Stimulated activated CD8-positive, alpha-beta memory T cell treated with anti-CD3 and anti-CD28 coated beads, Interleukin-7, amount 100 ng/mL, for 24 hours (primary cell): ENCODE data around the gene LHPP.

ENCODE experiments used
- DNase-seq: peaks from one replicate; pipeline ENCODE4 v3.0.0-alpha.2; 2020; ENCODE audit warnings: low read depth

Gene LHPP

DNA sequence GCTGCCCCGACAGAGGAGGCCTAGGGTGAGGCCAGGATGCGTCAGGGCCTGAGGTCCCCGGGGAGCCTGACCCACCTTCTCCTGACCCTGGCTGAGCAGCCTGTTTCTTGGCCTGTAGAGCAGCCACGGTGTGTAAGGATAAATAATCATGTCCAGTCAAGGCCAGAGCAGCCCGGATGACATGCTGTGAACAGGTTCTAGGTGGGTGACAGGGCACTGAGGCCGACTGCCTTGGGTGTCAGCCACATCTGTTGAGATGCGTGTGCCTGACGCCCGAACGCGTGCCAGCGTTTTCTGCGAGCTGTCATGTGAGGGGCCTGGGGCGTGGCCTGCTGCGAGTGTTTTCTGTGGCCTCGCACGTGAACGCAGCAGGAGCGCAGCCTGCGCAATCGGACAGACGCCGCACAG lies 164.2 kb downstream of the LHPP start:
- no peak for DNase-seq

DNA sequence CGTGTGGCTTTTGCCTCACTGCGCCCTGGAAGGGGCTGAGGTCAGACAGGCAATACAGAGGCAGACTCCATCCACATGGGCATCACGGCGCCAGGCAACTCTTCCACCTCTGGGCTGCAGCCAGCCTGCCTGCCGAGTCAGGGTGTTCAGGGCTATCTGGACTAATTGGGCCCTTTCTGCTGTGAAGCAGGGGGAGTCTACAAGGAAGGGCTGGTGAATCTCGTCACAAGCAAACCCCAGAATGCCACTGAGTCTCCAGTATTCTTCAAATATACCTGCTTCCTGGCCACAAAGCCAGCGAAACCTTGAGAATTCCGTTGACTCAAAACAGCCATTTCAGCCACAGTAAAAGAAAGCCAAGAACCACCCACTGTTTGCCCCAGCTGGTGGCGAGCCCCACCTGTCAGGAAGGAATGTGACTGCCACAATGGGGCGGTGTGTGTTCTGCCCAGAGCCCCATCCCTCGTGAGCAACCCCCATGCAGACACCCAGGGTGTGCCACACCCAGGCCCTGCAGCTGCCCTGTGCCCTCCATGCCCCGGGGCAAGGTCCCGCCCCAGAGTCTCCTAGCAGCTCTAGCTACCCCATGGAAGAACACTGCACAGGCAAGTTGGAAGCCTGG lies 165.2 kb downstream of the LHPP start:
- no peak for DNase-seq

DNA sequence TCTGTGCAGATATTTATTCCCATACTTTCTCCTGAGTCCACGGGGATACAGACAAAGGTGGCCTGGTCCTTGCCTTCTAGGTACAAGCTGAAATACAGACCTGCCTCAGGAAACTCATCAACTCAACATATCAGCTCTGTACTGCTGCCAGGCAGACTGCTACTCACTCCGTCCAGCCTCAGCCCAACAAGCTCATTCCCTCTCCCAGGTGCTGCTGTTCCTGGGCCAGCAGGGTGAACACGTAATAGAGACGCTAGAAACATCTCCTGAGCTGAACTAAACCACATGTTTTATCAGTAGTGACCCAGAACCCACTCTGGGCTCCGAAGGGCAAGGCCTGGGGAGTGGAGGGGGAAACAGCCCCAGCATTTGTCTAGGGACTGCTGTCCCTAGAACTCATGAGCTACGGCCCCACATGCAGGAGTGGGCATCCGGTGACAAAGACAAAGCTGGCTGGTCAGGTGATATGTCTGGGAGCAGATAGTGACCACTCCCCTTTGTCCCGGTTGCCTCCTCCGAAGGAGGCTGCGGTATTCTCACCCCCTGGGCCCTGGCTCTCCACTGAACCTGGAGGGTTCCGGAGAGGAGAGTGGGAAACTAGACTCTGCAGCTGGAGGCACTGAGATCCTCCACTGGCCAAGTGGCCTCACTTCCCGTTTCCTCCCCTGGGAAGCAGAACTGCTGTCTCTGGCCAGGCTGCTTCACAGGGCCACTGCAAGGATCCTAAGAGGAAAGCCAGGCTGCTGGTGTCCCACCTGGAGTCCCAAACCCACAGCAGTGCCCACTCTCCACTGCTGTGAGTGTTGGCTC lies 166.4 kb downstream of the LHPP start:
- DNase-seq: no peak

GRCh38 chr10:124628676-124629021 lies 167.0 kb downstream of the LHPP start:
- DNase-seq: no peak

DNA sequence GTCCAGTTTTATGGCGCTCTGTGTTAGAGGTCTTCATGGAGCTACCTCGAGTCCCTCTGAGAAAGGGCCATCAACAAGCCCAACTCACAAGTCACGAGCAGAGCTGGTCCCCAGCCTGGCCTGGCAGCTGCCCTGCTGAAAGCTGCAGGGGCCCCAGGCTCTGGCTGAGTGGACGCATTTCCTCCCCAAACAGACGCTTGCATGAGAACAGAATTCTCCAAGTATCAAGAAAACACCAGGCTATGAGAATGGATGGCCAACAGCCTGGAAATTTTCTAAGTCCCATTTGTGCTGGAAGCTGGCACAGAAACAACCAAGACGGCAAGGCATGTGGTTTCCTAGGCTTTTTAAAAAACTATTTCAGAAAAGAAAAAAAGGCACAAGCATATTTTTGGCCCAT lies 167.8 kb downstream of the LHPP start:
- no peak for DNase-seq

DNA sequence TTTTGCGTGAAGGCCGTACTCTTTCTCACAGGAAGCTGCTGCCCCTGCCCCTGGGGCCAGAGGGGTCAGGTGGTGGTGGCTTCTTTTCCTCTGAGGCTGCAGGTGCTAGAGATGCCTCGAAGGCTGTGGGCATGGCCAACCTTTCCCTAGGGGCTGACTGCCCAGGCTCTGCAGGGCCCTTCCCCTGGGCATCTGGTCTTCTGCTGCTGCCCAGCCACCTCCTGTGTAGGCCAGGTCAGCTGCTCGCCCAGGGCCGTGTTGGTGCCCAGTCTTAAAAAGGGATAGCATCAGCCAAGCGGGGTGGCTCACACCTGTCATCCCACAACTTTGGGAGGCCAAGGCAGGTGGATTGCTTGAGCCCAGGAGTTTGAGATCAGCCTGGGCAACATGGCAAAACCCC lies 168.2 kb downstream of the LHPP start:
- DNase-seq: no peak

- no peak for DNase-seq
Observed at GRCh38 chr10:124630551-124630950, 168.9 kb downstream of the LHPP start.

- no peak for DNase-seq
Observed at GRCh38 chr10:124632064-124632531, 170.5 kb downstream of the LHPP start.

GRCh38 chr10:124632566-124632965 lies 170.9 kb downstream of the LHPP start:
- no peak for DNase-seq

DNA sequence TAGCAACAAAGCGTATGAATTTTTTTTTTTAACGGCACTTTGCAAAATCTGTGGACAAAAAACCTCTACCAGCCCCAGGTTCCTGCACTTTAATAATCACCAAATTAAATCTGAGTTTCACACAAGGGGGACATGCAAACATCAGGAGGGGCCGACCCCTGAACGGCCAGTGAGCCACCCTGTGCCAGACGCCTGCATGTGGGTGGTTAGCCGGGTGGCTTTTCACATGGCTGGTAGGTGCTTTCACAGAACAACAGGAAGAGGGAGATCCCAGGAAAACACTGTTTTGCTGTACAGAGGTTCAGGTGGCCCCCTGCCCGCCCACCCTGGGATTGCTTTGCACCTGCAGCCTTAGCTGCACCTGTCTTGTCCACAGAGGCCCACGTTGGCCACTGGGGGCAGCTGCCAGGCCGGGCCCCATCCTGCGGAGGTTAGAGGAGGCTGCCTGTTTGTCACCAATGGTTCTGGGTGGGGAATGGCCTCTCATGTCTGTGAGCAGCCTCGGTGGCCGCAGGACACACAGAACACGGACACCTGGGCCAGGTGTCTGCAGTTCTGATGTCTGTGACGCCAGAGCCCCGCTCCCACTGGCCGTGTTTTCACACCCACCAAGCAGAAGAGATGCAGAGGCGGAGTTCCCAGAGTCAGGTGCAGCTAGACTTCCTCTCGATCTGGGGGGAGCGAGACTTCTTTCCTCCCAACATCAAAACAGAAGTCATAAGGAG lies 174.8 kb downstream of the LHPP start:
- DNase-seq: no peak

DNA sequence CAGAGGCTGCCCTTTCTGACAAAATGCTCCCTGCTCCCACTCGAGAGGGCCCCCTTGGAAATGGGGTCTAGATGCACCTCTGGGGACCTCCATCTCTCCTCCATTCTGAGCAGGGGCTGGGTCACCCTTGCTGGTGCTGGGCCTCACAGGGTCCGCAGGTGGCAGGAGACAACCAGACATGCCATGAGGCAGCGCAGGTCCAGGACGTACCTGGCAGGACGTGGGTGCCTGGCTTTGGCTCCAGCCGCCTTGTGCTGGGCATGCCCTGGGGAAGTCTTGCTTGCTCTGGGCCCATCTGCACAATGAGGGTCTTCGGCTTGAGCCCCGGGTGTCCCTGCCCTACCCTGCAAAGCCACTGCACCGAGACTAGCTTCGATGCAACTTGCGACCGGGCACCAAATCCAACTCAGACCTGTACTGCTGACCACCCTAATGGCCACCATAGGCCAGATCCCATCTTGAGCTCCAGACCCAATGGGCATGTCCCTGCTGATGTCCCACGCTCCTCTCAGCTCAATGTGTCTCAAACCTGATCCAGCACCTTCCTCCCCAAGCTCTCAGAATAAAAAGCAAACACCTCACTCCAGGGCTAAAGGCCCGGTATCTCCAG lies 175.6 kb downstream of the LHPP start:
- no peak for DNase-seq

GRCh38 chr10:124637746-124638145 lies 176.1 kb downstream of the LHPP start:
- no peak for DNase-seq

DNA sequence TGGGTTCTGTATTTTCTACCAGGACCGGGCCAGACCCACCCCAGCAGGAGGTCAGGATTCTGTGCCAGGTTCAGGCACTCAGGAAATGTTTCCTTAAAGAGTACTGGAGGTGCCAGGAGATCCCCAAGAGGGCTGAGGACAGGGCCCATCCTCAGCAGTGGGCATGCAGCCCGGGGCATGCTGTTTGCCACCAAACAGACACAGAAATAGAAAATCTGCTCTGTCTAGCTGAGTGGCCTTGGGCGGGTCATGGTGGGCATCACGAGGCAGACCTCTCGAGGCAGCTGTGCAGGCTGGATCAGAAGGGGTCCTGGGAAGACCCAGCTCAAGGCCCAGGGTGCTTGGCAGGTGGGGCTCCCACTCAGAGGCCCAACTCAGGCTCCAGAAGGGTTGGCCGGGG lies 177.6 kb downstream of the LHPP start:
- DNase-seq: no peak

GRCh38 chr10:124639646-124640045 lies 178.0 kb downstream of the LHPP start:
- DNase-seq: no peak

GRCh38 chr10:124640056-124640455 lies 178.4 kb downstream of the LHPP start:
- DNase-seq: no peak

GRCh38 chr10:124640538-124641231 lies 179.1 kb downstream of the LHPP start:
- no peak for DNase-seq

DNA sequence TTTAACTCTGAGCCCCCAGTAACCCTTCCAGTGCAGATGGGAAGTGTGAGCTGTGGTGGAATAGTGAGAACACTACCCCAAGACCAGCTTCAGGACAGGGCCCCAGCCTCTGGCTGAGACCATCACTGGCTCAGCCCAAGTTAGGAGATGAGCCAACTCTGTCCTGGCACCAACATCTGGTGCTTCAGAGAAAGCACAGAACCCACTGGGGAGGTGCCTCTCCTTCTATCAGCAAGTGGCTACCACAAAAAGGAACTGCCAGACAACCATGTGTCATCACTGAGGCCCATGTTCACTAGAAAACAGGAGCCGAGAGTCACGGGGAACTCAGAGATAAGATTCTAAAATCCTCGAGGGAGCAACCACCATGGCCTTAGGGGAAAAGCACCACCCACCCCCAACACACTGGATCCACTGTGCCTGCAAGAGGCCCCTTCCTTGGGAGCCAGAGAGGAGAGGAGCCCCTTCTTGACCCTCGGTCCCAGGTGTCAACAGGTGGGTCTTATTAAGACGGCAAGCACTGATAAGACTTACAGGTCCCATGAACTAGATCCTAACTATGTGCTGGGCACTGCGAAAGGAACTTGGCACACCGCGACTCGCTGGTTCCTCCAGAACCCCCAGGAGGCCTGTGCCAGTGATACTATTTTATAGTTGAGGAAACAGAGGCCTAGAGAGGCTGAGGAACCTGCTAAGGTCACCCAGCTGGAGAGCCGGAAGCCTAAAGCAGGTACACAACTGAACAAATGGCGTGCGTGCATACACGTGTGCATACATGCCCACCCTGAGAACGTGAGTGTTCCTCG lies 179.9 kb downstream of the LHPP start:
- DNase-seq: no peak

DNA sequence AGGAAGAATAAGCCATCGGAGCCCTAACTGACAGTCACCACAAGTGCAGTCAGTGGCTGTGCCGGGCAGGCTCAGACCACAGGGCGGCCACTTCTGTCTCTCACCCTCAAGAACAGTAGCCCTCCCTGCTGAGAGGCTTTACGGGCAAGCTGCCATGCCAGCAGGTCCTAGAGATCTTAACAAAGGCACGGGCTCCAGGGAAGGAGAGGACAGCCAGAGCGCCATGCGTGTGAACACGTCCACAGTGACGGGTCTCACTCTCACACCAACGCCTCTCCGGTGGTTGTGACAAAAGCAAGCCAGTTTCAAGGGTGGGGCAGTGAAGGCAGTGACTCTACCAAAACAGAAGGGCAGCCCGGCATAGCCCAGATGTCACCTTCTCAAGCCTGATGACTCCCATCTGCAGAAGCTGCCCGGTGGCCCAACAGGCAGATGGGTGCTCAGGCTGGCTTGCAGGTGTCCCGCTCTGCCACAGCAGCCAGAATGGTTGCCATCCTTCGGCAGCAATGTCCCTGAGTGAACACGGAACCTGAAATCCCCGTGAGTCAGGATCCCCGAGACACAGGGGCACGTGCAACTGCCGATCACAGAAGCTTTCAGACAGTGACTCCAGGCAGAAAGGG lies 180.6 kb downstream of the LHPP start:
- no peak for DNase-seq

DNA sequence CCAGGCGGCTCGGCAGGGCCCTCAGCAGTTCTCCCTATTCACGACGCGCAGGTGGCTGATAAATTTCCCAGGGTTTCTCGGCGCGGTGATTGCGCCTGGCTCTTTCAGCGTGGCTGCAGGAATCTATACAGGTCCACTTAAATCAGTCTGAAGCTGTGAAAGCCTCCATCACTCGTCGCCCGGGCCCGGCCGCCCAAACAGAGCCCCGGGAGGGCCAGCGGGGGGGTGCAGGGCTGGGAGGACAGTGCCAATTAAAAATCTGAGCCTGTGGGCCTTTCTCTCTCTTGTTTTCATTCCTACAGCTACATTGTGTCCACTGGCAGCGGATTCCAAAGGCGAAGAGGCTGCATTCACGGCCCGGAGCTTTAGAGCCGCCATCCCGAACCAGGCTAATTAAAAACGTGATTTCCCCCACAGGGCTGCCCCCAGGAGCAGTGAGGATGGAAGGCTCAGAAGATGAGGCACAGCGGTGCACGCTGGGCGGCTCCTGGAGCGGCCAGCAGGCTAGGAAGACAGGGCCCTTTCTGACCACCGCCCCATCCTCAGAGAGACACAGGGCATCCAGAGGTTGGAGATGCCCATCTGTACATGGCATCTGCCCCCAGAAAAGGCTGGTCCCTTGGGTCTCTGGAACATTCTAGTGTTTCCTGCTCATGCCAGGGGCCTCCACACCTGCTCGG lies 181.8 kb downstream of the LHPP start:
- DNase-seq: no peak

DNA sequence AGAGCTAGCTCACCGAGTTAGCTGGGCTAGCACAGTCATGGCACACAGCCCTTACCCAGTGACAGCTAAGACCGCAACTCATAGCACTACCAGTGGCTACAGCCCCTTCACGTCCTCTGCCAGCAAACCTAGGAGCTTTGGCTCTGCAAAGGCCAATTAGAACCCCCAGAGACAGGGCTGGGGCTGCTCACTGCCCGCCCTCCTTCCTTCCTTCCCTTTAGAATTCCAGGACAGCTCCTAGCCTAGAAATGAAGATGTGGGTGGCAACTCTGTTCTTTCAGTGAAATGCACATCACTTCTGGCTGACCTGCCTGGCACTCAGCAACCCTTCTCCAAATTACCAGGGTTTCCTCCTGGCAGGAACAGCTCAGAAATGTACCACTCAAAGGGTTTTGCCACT lies 182.6 kb downstream of the LHPP start:
- DNase-seq: no peak
